A549 treated with AZD2906 at 1 μM for 4 hours (cell line): Measurements from ENCODE around the gene LEP. TPM values are rescaled to one million over a fixed set of nuclear protein-coding genes. Genes with fewer than 3 reads are reported as not detected.

Experiments used
- total RNA-seq: library from RNA; stranded (reverse); fragments of 200-300 nt; extraction: Qiagen RNA extraction; gene quantifications from 5 replicates; pipeline ENCODE4 v1.2.3, GENCODE V29; 2022

LEP gene
- total RNA-seq = not detected in 5 replicates

GRCh38 chr7:128240696-128241386 is at the start of gene LEP:
Gene LEP (plus strand): TSS chr7:128241278. CDS start chr7:128252019, 10,741 bp downstream.

Other genes with a start within 250 kb of the LEP start
- gene LRRC4, start 209.8 kb upstream of the LEP start, total RNA-seq = not detected in 5 replicates
- 49.7 to 66.8 TPM (median 51.3 TPM) in 5 replicates for gene RBM28, start 102.6 kb downstream of the LEP start, total RNA-seq
- 0.20 to 0.54 TPM (median 0.25 TPM) in 5 replicates for gene PRRT4, start 120.4 kb downstream of the LEP start, total RNA-seq
- 122 to 163 TPM (median 150 TPM) in 5 replicates for gene IMPDH1, start 168.7 kb downstream of the LEP start, total RNA-seq
- gene HILPDA, start 214.6 kb downstream of the LEP start, total RNA-seq = 20.8 to 25.2 TPM (median 23.0 TPM) in 5 replicates
- gene METTL2B, start 235.5 kb downstream of the LEP start, total RNA-seq = 20.5 to 25.3 TPM (median 22.7 TPM) in 5 replicates